Lower lobe of right lung (tissue), 2 donors: ENCODE results near the gene MS4A10. TPM values are rescaled to one million over a fixed set of nuclear protein-coding genes. Genes with fewer than 3 reads are reported as not detected.
"Not testable (repeated sequence)": the region's sequence is repeated elsewhere in the genome, so short reads cannot be mapped to it uniquely, and the experiment has no call there.

Source experiments
- ATAC-seq, 2 donors: fragments of 200-7000 bp; cut with Tn5 transposase; one replicate each; pipeline ENCODE4 v1.9.1; 2020 to 2022; ENCODE audit warnings: mild to moderate bottlenecking in 2 of 2, moderate library complexity in 2 of 2
- DNase-seq: peaks from one replicate; pipeline ENCODE4 v3.0.0-alpha.2; 2020
- H3K27ac ChIP-seq: fragments of 200-600 bp; one replicate; pipeline ENCODE4 v1.8.0; 2022
- H3K27me3 ChIP-seq: fragments of 200-600 bp; one replicate; pipeline ENCODE4 v1.8.0; 2022; ENCODE audit warnings: low read depth
- H3K36me3 ChIP-seq: fragments of 200-600 bp; one replicate; pipeline ENCODE4 v1.8.0; 2022; ENCODE audit warnings: mild to moderate bottlenecking
- H3K4me1 ChIP-seq: fragments of 200-600 bp; one replicate; pipeline ENCODE4 v1.8.0; 2022
- H3K4me3 ChIP-seq: fragments of 200-600 bp; one replicate; pipeline ENCODE4 v1.8.0; 2022; ENCODE audit warnings: mild to moderate bottlenecking
- H3K9me3 ChIP-seq: fragments of 200-600 bp; one replicate; pipeline ENCODE4 v1.8.0; 2022
- intact Hi-C: fragments of 100-400 bp; cut with DNase I; formaldehyde crosslinking; loops from one replicate; pipeline ENCODE4 v1.11.0; 2022
- total RNA-seq: library from RNA; stranded (reverse); fragmentation: NEBNext Ultra II Directional; extraction: Animal tissue kit (Norgen Biotek cat#: 25700); gene quantifications from one replicate; pipeline ENCODE4 v1.2.1, GENCODE V29; 2021
- TF ChIP-seq, protein P1 (sequence below): fragments of 200-600 bp; IDR thresholded peaks from one replicate; pipeline ENCODE4 v1.8.0; 2022; ENCODE audit warnings: antibody characterized with exemption, mild to moderate bottlenecking
- donor health status: DM: no; HTN: yes; CAD: no; lungs with severe emphysema.

The MS4A10 gene
- total RNA-seq, 1 donor from 2014 or later, result not detected

DNA sequence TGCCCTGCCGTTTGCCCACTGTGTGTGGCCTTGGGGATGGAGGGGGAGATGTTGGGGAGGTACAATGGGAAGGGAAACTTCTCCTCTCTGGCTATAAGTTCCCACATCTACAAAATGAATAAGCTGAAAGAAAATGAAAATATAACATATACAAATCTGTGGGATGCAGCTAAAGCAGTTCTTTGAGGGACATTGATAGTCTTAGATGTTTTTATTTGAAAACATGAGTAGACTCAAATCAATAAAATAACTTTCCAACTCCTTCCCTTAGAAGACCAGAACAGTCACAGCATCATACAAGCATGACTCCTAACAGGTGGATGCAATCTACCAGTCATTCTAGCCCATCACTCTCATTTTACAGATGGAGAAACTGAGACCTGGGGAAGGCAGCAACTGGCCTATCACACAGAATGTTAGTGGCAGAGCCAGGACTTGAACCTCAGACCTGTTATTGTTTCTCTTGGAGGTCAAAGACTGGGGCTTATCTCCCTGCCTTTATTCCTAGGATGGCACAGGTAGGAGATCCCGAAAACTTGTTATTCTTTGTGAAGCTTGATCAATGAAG lies 31.5 kb downstream of the MS4A10 start:
- intact Hi-C loops, result no loop called here
- H3K4me3 ChIP-seq, result no peak overlapping the region
- H3K27ac ChIP-seq, result no peak overlapping the region
- H3K4me1 ChIP-seq, result no peaks in the 10 kb centered on the region
- peaks cover 10% of the 10 kb centered on the region for H3K9me3 ChIP-seq
- no peaks in the 10 kb centered on the region for H3K36me3 ChIP-seq
- ATAC-seq, result no peak
- peaks cover 17% of the 10 kb centered on the region for H3K27me3 ChIP-seq
- TF ChIP-seq, protein P1, sequence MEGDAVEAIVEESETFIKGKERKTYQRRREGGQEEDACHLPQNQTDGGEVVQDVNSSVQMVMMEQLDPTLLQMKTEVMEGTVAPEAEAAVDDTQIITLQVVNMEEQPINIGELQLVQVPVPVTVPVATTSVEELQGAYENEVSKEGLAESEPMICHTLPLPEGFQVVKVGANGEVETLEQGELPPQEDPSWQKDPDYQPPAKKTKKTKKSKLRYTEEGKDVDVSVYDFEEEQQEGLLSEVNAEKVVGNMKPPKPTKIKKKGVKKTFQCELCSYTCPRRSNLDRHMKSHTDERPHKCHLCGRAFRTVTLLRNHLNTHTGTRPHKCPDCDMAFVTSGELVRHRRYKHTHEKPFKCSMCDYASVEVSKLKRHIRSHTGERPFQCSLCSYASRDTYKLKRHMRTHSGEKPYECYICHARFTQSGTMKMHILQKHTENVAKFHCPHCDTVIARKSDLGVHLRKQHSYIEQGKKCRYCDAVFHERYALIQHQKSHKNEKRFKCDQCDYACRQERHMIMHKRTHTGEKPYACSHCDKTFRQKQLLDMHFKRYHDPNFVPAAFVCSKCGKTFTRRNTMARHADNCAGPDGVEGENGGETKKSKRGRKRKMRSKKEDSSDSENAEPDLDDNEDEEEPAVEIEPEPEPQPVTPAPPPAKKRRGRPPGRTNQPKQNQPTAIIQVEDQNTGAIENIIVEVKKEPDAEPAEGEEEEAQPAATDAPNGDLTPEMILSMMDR, result no peak
- DNase-seq, result no peak

DNA sequence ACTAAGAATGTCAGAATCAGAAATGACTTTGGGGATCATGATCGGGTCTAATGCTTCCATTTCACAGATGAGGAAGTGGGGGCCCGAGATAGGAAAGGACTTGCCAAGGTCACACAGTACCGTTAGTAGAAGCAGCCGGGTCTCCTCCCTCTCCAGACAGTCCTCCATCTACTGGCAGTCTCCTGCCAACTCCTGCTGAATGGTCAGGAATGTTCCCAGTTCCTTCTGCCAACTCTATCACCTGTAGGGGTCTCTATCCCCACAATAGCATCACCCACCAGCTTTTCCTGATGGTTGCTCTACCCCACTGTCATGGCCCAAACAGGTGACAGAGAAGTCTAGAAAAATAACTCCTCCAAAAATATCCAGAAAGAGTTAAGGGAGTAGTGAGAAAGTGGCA lies 32.9 kb downstream of the MS4A10 start:
- no peak for ATAC-seq
- H3K9me3 ChIP-seq, result peaks cover 10% of the 10 kb centered on the region
- no peaks in the 10 kb centered on the region for H3K36me3 ChIP-seq
- intact Hi-C loops, result no loop called here
- TF ChIP-seq, protein P1, result no peak
- H3K4me3 ChIP-seq, result no peak overlapping the region
- DNase-seq, result no peak
- H3K27ac ChIP-seq, result no peak overlapping the region
- peaks cover 17% of the 10 kb centered on the region for H3K27me3 ChIP-seq
- no peaks in the 10 kb centered on the region for H3K4me1 ChIP-seq

DNA sequence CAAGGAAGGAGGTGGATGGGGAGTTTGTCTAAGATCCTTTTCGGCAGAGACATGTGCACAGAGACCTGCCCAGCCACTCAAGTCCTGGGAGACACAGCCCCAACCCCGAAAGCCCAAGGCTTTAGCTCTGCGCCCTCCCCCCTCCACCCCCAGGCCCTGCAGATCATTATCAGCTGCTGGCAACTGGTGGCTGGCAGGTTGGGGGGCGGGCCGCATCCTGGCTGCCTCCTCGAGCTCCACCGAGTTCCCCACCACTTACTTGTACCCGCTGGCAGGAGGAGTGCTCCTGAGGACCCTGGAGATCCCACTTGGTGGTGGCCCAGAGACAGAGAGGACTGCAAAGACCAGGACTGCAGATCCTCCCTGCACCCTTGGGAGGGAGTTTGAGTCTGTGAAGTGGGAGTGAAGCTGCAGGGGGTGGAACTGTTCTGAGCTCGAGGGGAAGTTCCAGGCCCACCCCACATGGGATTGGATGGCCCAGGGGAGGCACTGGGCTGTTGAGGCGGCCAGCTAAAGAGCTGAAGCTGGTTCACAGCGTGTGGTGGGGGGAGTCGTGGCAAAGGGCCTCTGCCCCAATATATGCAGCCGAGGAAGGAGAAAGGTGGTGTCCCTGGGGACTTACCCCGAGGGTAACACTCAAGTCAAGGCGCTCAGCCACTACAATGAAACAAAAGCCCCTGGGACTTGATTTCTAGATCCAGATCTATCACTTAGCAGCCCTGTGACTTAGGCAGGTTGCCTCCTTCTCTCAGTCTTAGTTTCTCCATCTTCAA lies 36.9 kb downstream of the MS4A10 start:
- Histone ChIP-seq H3K4me1 (no peaks in the 10 kb centered on the region), H3K9me3 (peaks cover 3% of the 10 kb centered on the region), H3K36me3 (no peaks in the 10 kb centered on the region), H3K4me3 (no peak overlapping the region), H3K27ac (no peak overlapping the region), H3K27me3 (peaks cover 17% of the 10 kb centered on the region)
- no peak for ATAC-seq
- intact Hi-C loops, result no loop called here
- TF ChIP-seq, protein P1, result no peak
- DNase-seq, result no peak

DNA sequence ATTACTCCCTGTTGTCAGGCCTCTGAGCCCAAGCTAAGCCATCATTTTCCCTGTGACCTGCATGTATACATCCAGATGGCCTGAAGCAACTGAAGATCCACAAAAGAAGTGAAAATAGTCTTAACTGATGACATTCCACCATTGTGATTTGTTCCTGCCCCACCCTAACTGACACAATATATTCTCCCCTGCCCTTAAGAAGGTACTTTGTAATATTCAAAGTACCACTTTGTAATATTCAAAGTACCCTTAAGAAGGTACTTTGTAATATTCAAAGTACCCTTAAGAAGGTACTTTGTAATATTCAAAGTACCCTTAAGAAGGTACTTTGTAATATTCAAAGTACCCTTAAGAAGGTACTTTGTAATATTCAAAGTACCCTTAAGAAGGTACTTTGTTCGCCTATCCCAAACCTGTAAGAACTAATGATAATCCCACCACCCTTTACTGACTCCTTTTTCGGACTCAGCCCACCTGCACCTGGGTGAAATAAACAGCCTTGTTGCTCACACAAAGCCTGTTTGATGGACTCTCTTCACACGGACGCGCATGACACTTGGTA lies 38.7 kb downstream of the MS4A10 start:
- intact Hi-C loops, H3K4me3 ChIP-seq, DNase-seq, H3K4me1 ChIP-seq, H3K9me3 ChIP-seq, H3K27ac ChIP-seq, H3K36me3 ChIP-seq: not testable (repeated sequence)
- peak in 1 of 2 donors; percentile 57 for ATAC-seq
- H3K27me3 ChIP-seq, result peaks cover 28% of the 10 kb centered on the region

DNA sequence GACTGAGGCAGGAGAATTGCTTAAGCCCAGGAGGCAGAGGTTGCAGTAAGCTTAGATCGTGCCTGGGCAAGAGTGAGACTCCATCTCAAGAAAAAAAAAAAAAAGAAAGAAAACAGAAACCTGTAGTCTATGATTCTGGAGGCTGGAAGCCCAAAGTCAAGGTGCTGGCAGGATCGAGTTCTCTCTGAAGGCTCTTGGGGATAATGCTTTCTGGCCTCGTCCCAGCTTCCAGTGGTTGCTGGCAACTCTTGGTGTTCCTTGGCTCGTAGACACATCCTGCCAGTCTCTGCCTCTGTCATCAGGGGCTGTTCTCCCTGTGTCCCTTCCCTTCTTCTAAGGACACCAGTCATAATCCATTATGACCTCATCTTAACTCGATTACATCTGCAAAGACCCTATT lies 40.0 kb downstream of the MS4A10 start:
- intact Hi-C loops, result no loop called here
- H3K4me3 ChIP-seq, result no peak overlapping the region
- DNase-seq (no peak), ATAC-seq (no peak)
- H3K36me3 ChIP-seq, result no peaks in the 10 kb centered on the region
- no peaks in the 10 kb centered on the region for H3K4me1 ChIP-seq
- TF ChIP-seq, protein P1, result no peak
- no peaks in the 10 kb centered on the region for H3K9me3 ChIP-seq
- H3K27ac ChIP-seq, result no peak overlapping the region
- peaks cover 24% of the 10 kb centered on the region for H3K27me3 ChIP-seq

DNA sequence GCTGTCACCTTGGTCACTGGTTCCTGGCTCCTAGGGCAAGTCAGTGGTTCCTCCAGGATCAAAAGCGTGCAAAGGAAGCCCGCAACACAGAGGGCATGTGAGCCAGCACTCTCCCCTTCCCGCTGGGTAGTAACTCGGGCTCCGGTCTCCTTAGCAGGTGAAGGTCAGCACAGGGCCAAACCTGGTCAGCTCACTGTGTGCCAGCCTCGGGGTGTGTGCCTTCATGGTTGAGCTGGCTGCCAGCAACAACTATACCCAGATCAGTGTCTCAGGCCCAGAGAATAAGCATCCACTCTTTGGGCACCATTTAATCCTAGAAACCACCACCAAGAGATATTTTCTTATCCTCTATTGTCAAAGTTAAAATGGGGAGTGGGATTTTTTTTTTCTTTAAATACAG lies 40.7 kb downstream of the MS4A10 start:
- ATAC-seq (no peak), DNase-seq (no peak)
- intact Hi-C loops, result no loop called here
- TF ChIP-seq, protein P1, result no peak
- Histone ChIP-seq H3K4me1 (no peaks in the 10 kb centered on the region), H3K4me3 (no peak overlapping the region), H3K27me3 (peaks cover 19% of the 10 kb centered on the region), H3K36me3 (no peaks in the 10 kb centered on the region), H3K27ac (no peak overlapping the region), H3K9me3 (no peaks in the 10 kb centered on the region)
